K562 (cell line): Measurements from ENCODE around the gene DPM2. TPM values are rescaled to one million over a fixed set of nuclear protein-coding genes. Genes with fewer than 3 reads are reported as not detected.
A peak's percentile ranks its signal among the peaks of the same experiment; 100 is the strongest.

Experiments used
- BHLHE40 ChIP-seq: IDR thresholded peaks from 2 replicates; pipeline ENCODE4 v1.6.1; 2011; ENCODE audit warnings: low read length, improper control_type of control experiment
- CCNT2 ChIP-seq: IDR thresholded peaks from 2 replicates; pipeline ENCODE4 v1.6.1; 2011; ENCODE audit warnings: borderline replicate concordance, low read depth, mild to moderate bottlenecking, moderate library complexity, mixed read lengths, low read length; ENCODE audit not compliant: insufficient read length; ENCODE audit errors: extremely low read depth
- CREM ChIP-seq: IDR thresholded peaks from 2 replicates; pipeline ENCODE4 v1.6.1; 2014; ENCODE audit warnings: antibody characterized with exemption, low read depth
- DLX4 ChIP-seq: fragments of 250-450 bp; sonication (Bioruptor Pico); IDR thresholded peaks from 2 replicates; pipeline ENCODE4 v1.6.1; 2021; ENCODE audit warnings: mild to moderate bottlenecking
- E2F1 ChIP-seq: sonication (generic); formaldehyde crosslinking; IDR thresholded peaks from 2 replicates; pipeline ENCODE4 v1.8.1; 2023; ENCODE audit warnings: mild to moderate bottlenecking, missing genetic modification reagents, moderate library complexity
- E2F8 ChIP-seq: fragments of 450-650 bp; IDR thresholded peaks from 2 replicates; pipeline ENCODE4 v1.7.1; 2018; ENCODE audit warnings: mild to moderate bottlenecking, low read depth; ENCODE audit not compliant: partially characterized antibody
- FOXK2 ChIP-seq, 2 experiments: fragments of 450-650 bp; IDR thresholded peaks in 1 of 2; conservative IDR thresholded peaks in 1 of 2; 2 replicates each; pipeline ENCODE4 v1.6.1; 2016; ENCODE audit warnings: low read depth in 2 of 2, mild to moderate bottlenecking in 1 of 2
- HINFP ChIP-seq: fragments of 450-650 bp; conservative IDR thresholded peaks from 2 replicates; pipeline ENCODE4 v1.6.1; 2016; ENCODE audit warnings: missing genetic modification characterization, low read depth, mild to moderate bottlenecking, control low read depth, missing compliant biosample characterization
- IRF1 ChIP-seq: sonication (generic); formaldehyde crosslinking; IDR thresholded peaks from 2 replicates; pipeline ENCODE4 v1.8.0; 2022; ENCODE audit warnings: missing genetic modification reagents, mild to moderate bottlenecking, borderline replicate concordance
- MAFF ChIP-seq: IDR thresholded peaks from 2 replicates; pipeline ENCODE4 v1.6.1; 2012; ENCODE audit warnings: low read length, improper control_type of control experiment
- MED1 ChIP-seq: sonication (generic); formaldehyde crosslinking; IDR thresholded peaks from 2 replicates; pipeline ENCODE4 v1.8.1; 2023; ENCODE audit warnings: missing genetic modification reagents, borderline replicate concordance
- MXI1 ChIP-seq: IDR thresholded peaks from 2 replicates; pipeline ENCODE4 v1.6.1; 2011; ENCODE audit warnings: low read depth, mild to moderate bottlenecking, improper control_type of control experiment, low read length
- NCOA6 ChIP-seq: fragments of 450-650 bp; IDR thresholded peaks from 2 replicates; pipeline ENCODE4 v1.6.1; 2017; ENCODE audit warnings: mild to moderate bottlenecking
- PPARD ChIP-seq: fragments of 250-450 bp; sonication (Bioruptor Pico); IDR thresholded peaks from 2 replicates; pipeline ENCODE4 v1.8.0; 2022; ENCODE audit warnings: inconsistent platforms, mild to moderate bottlenecking, moderate library complexity
- PRMT5 ChIP-seq: sonication (generic); formaldehyde crosslinking; IDR thresholded peaks from 2 replicates; pipeline ENCODE4 v1.5.0; 2020; ENCODE audit warnings: missing genetic modification reagents
- ZBTB49 ChIP-seq: sonication (generic); formaldehyde crosslinking; IDR thresholded peaks from 2 replicates; pipeline ENCODE4 v1.8.0; 2022; ENCODE audit warnings: missing genetic modification reagents, mild to moderate bottlenecking, borderline replicate concordance
- ZC3H8 ChIP-seq: fragments of 450-650 bp; IDR thresholded peaks from 2 replicates; pipeline ENCODE4 v1.6.1; 2017
- ZEB2 ChIP-seq: fragments of 450-650 bp; IDR thresholded peaks from 2 replicates; pipeline ENCODE4 v1.6.1; 2016
- ZNF707 ChIP-seq: fragments of 250-450 bp; sonication (Bioruptor Pico); conservative IDR thresholded peaks from 2 replicates; pipeline ENCODE4 v1.8.0; 2022; ENCODE audit warnings: inconsistent platforms, mild to moderate bottlenecking, moderate library complexity
- polyA plus RNA-seq, 8 experiments: library from polyadenylated mRNA; depleted of rRNA in 4 of 8; stranded (reverse) in 5 of 8; unstranded in 3 of 8; fragments of >200 nt; fragmentation: Nextera tagmentation in 2 of 8; fragmentation: Illumina TruSeq in 1 of 8; extraction: Ambion mirVana in 2 of 8; extraction: Trizol in 1 of 8; gene quantifications; 2 replicates each; pipeline versions ENCODE4 v1.2.1 to v1.2.3, GENCODE V29; 2011 to 2014; ENCODE audit warnings: inconsistent platforms in 1 of 8, missing spikeins in 1 of 8
- total RNA-seq, 7 experiments: library from RNA; depleted of rRNA in 6 of 7; stranded (reverse); fragments of >200 nt in 6 of 7; fragmentation: Illumina TruSeq in 2 of 7; extraction: Trizol in 2 of 7; gene quantifications; 2 replicates each; pipeline versions ENCODE4 v1.2.1 to v1.2.3, GENCODE V29; 2011 to 2021; ENCODE audit warnings: low replicate concordance in 1 of 7

DPM2 gene
- total and polyA plus RNA-seq, 9 of the 15 experiments (the other 6 are each of a cell fraction or from before 2014, with no cell fraction given), result 43.5 to 126 (median 71.1) TPM

GRCh38 chr9:127955294-127956015 is 17.8 kb upstream of the DPM2 start (continued):
- TF ChIP-seq E2F1 (CRISPR knock-in tag), result no peak
- no peak for TF ChIP-seq BHLHE40
- TF ChIP-seq ZC3H8, result no peak
- TF ChIP-seq ZBTB49 (CRISPR knock-in tag), result no peak
- TF ChIP-seq DLX4 (CRISPR knock-in tag), result no peak
- TF ChIP-seq PRMT5 (CRISPR knock-in tag), result no peak
- no peak for TF ChIP-seq MXI1
- TF ChIP-seq IRF1, result no peak
- TF ChIP-seq E2F8, result no peak
- 0 out of 4 replicates have a peak, but pooled peaks of 1 of the 2 experiments have one; percentile 18 for TF ChIP-seq FOXK2 (conservative IDR thresholded peaks at IDR 0.05 in 1 of 2, IDR thresholded peaks at IDR 0.05 in 1 of 2; ENCODE audit: low read depth in 2 of 2)
- no peak for TF ChIP-seq NCOA6
- no peak for TF ChIP-seq MED1 (CRISPR knock-in tag)
- peak; percentile 88 for TF ChIP-seq ZEB2
- TF ChIP-seq HINFP (tag), result no peak
- TF ChIP-seq MAFF, result no peak
- TF ChIP-seq PPARD, result no peak
- no peak for TF ChIP-seq ZNF707 (CRISPR knock-in tag)
- TF ChIP-seq CREM, result peak; percentile 52
- TF ChIP-seq CCNT2, result no peak
